Measurements from ENCODE around the gene PARD6G. TPM values are rescaled to one million over a fixed set of nuclear protein-coding genes. Genes with fewer than 3 reads are reported as not detected.

PARD6G gene
- total RNA-seq, 2 donors from 2014 or later: 12.3 to 18.7 TPM

GRCh38 chr18:80252136-80252535 lies 4.8 kb upstream of the PARD6G start:
- Histone ChIP-seq H3K36me3 (no peaks in the 10 kb centered on the region), H3K4me3 (no peak overlapping the region), H3K4me1 (replicated peaks) (no peaks in the 10 kb centered on the region), H3K27ac (no peak overlapping the region), H3K27me3 (replicated peaks; ENCODE audit: insufficient read depth) (no peaks in the 10 kb centered on the region), H3K9me3 (no peaks in the 10 kb centered on the region)
- intact Hi-C loops (cut with DNase I): no loop called here
- TF ChIP-seq POLR2AphosphoS5 (IDR thresholded peaks at IDR 0.05) (no peak), POLR2A (IDR thresholded peaks at IDR 0.05) (no peak), CTCF (IDR thresholded peaks at IDR 0.05) (no peak)
- 90% methylated on average over 6 of the region's 6 CpGs for WGBS
- DNase-seq (ENCODE audit: low spot score): no peak

GRCh38 chr18:80251700-80252099 lies 4.4 kb upstream of the PARD6G start:
- no peaks in the 10 kb centered on the region for H3K9me3 ChIP-seq
- no peak for DNase-seq (ENCODE audit: low spot score)
- no peak for TF ChIP-seq CTCF (IDR thresholded peaks at IDR 0.05)
- TF ChIP-seq POLR2A (IDR thresholded peaks at IDR 0.05): no peak
- TF ChIP-seq POLR2AphosphoS5 (IDR thresholded peaks at IDR 0.05): no peak
- no peaks in the 10 kb centered on the region for H3K4me1 ChIP-seq (replicated peaks)
- no peaks in the 10 kb centered on the region for H3K36me3 ChIP-seq
- H3K27ac ChIP-seq: no peak overlapping the region
- intact Hi-C loops (cut with DNase I): no loop called here
- WGBS: 87% methylated on average over 5 of the region's 5 CpGs
- H3K27me3 ChIP-seq (replicated peaks; ENCODE audit: insufficient read depth): no peaks in the 10 kb centered on the region
- no peak overlapping the region for H3K4me3 ChIP-seq

- Histone ChIP-seq H3K27ac (no peak overlapping the region), H3K4me3 (no peak overlapping the region), H3K9me3 (no peaks in the 10 kb centered on the region), H3K4me1 (replicated peaks) (no peaks in the 10 kb centered on the region), H3K27me3 (replicated peaks; ENCODE audit: insufficient read depth) (no peaks in the 10 kb centered on the region), H3K36me3 (no peaks in the 10 kb centered on the region)
- no peak for DNase-seq (ENCODE audit: low spot score)
- intact Hi-C loops (cut with DNase I): no loop called here
- 81% methylated on average over 6 of the region's 6 CpGs for WGBS
- TF ChIP-seq POLR2A (IDR thresholded peaks at IDR 0.05) (no peak), CTCF (IDR thresholded peaks at IDR 0.05) (no peak), POLR2AphosphoS5 (IDR thresholded peaks at IDR 0.05) (no peak)
Observed at GRCh38 chr18:80250740-80251364, 3.5 kb upstream of the PARD6G start.

- TF ChIP-seq CTCF (IDR thresholded peaks at IDR 0.05): no peak
- TF ChIP-seq POLR2AphosphoS5 (IDR thresholded peaks at IDR 0.05): peak; percentile 34
Observed at GRCh38 chr18:80249217-80250093, 2.1 kb upstream of the PARD6G start.

More at GRCh38 chr18:80249217-80250093, 2.1 kb upstream of the PARD6G start:
- Histone ChIP-seq H3K27me3 (replicated peaks; ENCODE audit: insufficient read depth) (no peaks in the 10 kb centered on the region), H3K27ac (no peak overlapping the region), H3K9me3 (no peaks in the 10 kb centered on the region), H3K36me3 (no peaks in the 10 kb centered on the region), H3K4me1 (replicated peaks) (no peaks in the 10 kb centered on the region), H3K4me3 (no peak overlapping the region)
- DNase-seq (ENCODE audit: low spot score): no peak
- WGBS: 56% methylated on average over 7 of the region's 7 CpGs
- intact Hi-C loops (cut with DNase I): no loop called here
